ENCODE results near the gene CETP.

CETP gene

GRCh38 chr16:56961851-56962281 lies at the start of gene CETP:
TSS of gene CETP (plus strand) at chr16:56961950. CDS start at chr16:56961980, 30 bp downstream.
- no peak for DNase-seq (ENCODE audit: low read depth, low spot score)

GRCh38 chr16:56912746-56913708 lies 48.7 kb upstream of the CETP start:
- no peak for DNase-seq (ENCODE audit: low read depth, low spot score)

- no peak for DNase-seq (ENCODE audit: low read depth, low spot score)
Observed at GRCh38 chr16:56914896-56915295, 46.9 kb upstream of the CETP start.

DNA sequence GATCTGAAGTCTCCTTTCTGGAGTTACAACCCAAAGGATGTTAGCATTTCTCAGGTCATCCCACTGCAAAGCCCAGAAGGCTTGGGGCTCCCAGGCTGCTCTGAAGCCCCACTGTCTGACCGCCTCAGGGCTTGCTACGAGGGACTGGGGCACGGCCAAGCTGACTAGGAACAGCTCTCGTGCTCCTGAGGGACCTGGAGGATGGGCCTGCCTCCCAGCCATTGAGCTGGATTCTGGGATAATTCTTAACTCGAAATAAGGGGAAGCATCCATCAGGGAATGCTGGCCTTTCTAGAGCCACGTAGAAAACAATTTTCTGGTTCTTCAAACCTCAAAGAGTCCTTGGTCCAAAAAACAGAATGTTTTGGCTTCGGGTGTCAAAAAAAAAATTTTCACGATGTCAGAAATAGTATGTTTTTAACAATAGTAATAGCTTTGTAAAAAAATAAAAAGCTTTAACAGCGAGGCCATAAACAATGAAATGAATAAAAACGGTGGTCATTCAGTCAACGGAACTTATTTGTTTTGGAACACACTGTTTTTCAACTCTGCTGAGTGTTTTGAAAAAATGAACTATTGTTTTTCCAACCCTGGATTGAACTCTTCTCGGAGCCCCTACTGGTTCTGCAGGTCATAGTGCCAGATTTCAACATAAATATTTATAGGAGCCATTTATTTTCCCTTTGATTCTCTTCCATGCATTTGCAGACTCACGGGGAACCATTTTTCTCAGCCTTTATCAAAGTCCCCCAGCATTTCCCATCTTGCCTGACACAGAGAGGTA lies 46.2 kb upstream of the CETP start:
- no peak for DNase-seq (ENCODE audit: low read depth, low spot score)

DNA sequence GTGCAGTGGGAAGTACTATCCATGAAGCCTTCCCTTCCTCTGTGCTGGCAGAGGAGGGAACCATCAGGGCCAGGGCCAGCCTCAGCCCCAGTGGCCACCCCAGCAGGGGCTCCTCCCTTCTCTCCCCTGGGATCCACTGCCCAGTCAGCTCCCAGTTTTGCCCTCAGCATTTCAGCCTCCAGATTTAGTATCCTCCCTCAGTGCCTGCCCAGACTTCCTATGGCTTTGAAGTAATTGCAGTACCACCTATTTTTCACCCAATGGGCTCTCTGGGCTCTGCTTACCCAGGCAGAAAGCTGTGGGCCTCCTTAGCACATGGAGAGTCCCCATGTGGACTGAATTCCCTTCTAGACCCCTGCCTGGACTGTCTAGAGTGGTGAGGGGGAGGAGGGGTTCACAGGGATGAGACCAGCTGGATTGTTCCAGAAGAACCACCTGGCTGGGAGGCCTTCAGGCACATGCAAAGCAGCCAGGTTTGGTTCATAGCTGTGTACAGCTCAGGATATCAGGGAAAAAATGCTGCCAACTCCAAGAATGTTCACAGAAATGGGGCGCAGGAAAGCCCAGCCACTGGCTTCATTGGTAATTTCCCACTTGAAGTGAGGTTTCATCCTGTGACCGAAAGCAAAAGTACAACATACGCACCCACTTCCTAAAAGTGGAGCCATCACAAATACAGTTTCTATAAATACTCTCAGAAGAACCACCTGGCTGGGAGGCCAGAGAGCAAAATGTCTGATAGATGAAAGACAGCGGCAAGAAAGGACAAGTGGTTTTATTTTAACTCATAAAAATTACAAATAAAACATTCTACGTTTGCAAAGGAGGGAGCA lies 45.0 kb upstream of the CETP start:
- no peak for DNase-seq (ENCODE audit: low read depth, low spot score)

- no peak for DNase-seq (ENCODE audit: low read depth, low spot score)
Observed at GRCh38 chr16:56918467-56919012, 43.2 kb upstream of the CETP start.

- peak; percentile 89 for DNase-seq (ENCODE audit: low read depth, low spot score)
Observed at GRCh38 chr16:56919099-56919800, 42.5 kb upstream of the CETP start.

DNA sequence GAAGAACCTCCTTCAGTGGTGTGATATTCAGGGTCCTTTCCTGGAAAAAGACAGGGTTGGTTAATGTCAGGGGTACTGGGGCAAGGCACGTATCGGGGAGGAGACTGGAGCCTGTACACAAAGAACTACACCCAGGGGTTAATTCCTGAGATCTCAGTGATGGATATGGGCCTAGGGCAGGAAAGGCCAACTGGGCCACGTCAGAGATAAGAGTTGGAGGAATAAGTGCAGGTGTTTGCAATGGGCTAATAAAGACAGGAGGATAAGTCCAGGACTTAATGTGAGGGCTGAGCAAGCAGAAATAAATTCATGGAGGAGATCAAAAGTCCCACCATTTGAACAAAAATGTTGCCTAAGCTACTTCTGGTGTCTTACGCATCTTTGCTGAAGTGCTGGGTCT lies 40.2 kb upstream of the CETP start:
- DNase-seq (ENCODE audit: low read depth, low spot score), result peak; percentile 65

DNA sequence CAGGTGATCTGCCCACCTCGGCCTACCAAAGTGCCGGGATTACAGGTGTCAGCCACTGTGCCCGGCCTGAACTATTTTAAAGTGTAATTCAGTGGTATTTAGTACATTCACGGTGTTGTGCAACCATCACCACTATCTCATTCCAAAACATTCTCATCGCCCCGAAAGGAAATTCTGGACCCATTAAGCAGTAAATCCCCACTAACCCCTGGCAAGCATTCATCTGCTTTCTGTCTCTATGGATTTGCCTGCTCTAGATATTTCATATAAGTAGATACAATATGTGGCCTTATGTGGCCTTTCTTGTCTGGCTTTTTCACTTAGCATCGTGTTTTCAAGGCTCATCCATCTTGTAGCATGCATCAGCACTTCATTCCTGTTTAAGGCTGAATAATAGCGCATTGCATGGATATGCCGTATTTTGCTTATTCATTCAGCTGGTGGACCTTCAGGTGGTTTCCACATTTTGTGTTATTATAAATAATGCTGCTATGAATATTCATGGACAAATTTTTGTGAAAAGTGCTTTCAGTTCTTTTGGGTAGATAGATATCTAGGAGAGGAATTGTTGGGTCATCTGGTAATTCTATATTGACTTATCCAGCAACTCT lies 38.2 kb upstream of the CETP start:
- DNase-seq (ENCODE audit: low read depth, low spot score), result no peak

DNA sequence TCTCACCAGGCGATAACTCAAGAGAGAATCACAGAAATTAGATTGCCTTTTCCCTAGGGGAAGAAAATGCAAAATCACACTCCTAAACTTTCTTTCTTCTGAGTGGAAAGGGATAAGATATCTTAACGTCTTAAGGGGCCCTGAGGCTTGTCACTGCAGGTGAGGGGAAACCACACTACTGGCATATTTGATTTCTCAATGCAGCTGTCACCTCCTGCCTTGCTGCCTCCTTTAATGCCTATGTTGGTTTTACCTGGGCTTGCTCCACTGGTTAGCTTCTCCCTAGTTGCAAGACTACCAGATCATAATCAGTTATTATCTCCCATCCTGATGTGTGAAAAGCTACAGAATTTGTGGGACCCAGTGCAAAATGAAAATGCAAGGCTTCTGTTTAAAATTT lies 34.3 kb upstream of the CETP start:
- DNase-seq (ENCODE audit: low read depth, low spot score), result no peak

- no peak for DNase-seq (ENCODE audit: low read depth, low spot score)
Observed at GRCh38 chr16:56929639-56930038, 32.1 kb upstream of the CETP start.

GRCh38 chr16:56930486-56931270 lies 31.1 kb upstream of the CETP start:
- peak; percentile 22 for DNase-seq (ENCODE audit: low read depth, low spot score)

- DNase-seq (ENCODE audit: low read depth, low spot score), result peak; percentile 37
Observed at GRCh38 chr16:56931271-56931891, 30.4 kb upstream of the CETP start.

DNA sequence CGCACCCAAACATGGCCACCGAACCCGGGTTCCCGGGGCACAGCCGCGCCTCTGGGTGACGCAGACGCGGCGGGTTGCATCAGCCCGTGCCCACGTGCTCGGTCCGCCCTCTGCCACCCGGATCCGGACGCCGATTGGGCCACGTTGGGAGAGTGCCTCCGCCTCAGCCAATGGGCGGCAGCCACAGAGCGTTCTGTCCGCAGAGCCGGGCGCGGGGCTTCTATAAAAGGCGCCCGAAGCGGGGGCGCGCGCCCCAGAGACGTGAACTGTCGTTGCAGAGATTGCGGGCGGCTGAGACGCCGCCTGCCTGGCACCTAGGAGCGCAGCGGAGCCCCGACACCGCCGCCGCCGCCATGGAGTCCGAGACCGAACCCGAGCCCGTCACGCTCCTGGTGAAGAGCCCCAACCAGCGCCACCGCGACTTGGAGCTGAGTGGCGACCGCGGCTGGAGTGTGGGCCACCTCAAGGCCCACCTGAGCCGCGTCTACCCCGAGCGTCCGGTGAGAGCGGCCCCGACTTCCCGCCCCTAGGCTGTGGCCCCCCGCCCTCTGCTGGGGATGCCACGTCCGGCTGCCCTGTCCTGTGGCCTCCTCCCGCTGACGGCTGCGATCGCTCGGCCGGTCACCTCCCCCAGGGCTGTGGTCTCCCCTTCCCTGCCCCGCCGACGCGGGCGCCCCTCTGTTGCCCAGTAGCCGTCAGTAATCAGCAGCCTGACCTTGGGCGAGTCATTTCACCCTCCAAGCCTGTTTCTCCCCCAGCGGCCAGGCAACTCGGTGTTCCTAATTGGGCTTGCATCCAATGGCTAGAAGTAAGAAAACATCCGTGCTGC lies 29.6 kb upstream of the CETP start, which contains the start of gene HERPUD1:
Gene HERPUD1 (plus strand): TSS at position 251 of the 829 bp plus-strand sequence. CDS start 103 bp downstream, at position 354.
- DNase-seq (ENCODE audit: low read depth, low spot score), result peak; percentile 98

GRCh38 chr16:56932721-56933619 lies 28.8 kb upstream of the CETP start:
- DNase-seq (ENCODE audit: low read depth, low spot score), result peak; percentile 62

DNA sequence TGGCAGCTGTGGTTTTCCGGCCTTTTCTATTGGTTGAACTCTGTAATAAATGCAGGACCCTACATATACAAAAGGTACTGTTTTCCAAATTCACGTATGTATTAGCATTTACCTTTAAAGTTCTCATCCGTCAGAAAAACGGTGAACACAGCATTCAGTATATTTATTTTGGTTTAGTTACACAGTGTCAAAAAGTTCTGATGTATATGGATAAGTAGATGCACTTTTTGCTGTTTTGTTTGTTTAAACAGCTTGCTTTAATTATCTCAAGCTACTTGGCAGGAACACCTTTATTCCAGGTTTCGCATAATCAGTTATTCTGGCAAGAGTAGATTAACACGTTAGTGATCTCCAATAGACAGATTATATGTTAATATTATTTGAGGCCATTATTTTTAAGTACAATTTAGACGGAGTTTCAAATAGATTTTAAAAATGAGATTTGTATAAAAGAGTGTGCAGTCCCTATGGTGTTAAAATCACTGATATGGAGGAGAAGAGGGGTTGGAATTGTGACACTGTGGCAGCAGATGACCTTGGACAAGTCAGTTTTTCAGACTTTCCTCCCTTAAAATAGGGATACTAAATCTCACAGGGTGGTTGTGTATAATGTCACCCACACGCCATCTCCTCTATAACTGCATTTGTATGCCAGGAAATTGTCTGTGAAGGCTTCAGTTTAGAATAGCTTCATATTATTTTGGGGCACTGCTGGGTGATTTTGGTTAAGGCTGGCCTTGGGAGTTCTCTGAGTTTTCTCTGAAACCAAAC lies 27.7 kb upstream of the CETP start:
- no peak for DNase-seq (ENCODE audit: low read depth, low spot score)
